SK-N-SH treated with all-trans-retinoic acid at 6 μM for 48 hours (cell line): ENCODE measurements around the gene FNDC7.

Experiments used
- ATAC-seq: fragments of 200-7000 bp; cut with Tn5 transposase; 3 replicates; pipeline ENCODE4 v1.9.1; 2020; ENCODE audit warnings: mild to moderate bottlenecking, moderate library complexity
- ARNTL ChIP-seq: fragments of 450-650 bp; formaldehyde crosslinking; IDR thresholded peaks from 2 replicates; pipeline ENCODE4 v1.5.0; 2020; ENCODE audit warnings: low read depth, mild to moderate bottlenecking, moderate library complexity, borderline replicate concordance
- BACH2 ChIP-seq: fragments of 250-450 bp; sonication (Bioruptor Pico); IDR thresholded peaks from 2 replicates; pipeline ENCODE4 v1.9.0; 2021; ENCODE audit warnings: mild to moderate bottlenecking, borderline replicate concordance
- CSDC2 ChIP-seq: fragments of 250-450 bp; sonication (Bioruptor Pico); IDR thresholded peaks from 2 replicates; pipeline ENCODE4 v1.5.0; 2020; ENCODE audit warnings: mild to moderate bottlenecking, moderate library complexity
- ESRRG ChIP-seq: fragments of 250-450 bp; sonication (Bioruptor Pico); IDR thresholded peaks from 2 replicates; pipeline ENCODE4 v1.6.1; 2021; ENCODE audit warnings: mild to moderate bottlenecking
- GLIS3 ChIP-seq: fragments of 250-450 bp; sonication (Bioruptor Pico); IDR thresholded peaks from 2 replicates; pipeline ENCODE4 v1.5.0; 2020; ENCODE audit warnings: mild to moderate bottlenecking, moderate library complexity
- ISL1 ChIP-seq: fragments of 250-450 bp; sonication (Bioruptor Pico); IDR thresholded peaks from 2 replicates; pipeline ENCODE4 v2.1.2; 2022; ENCODE audit warnings: mild to moderate bottlenecking, moderate library complexity
- PPARA ChIP-seq: fragments of 250-450 bp; sonication (Bioruptor Pico); IDR thresholded peaks from 2 replicates; pipeline ENCODE4 v1.5.0; 2020; ENCODE audit warnings: mild to moderate bottlenecking, borderline replicate concordance
- SNAI2 ChIP-seq: fragments of 250-450 bp; sonication (Bioruptor Pico); IDR thresholded peaks from 2 replicates; pipeline ENCODE4 v1.5.0; 2020; ENCODE audit warnings: mild to moderate bottlenecking, moderate library complexity
- TCF4 ChIP-seq: fragments of 250-450 bp; sonication (Bioruptor Pico); IDR thresholded peaks from 2 replicates; pipeline ENCODE4 v1.8.0; 2021; ENCODE audit warnings: mild to moderate bottlenecking, moderate library complexity, borderline replicate concordance
- TOX ChIP-seq: fragments of 250-450 bp; sonication (Bioruptor Pico); IDR thresholded peaks from 2 replicates; pipeline ENCODE4 v1.8.0; 2021; ENCODE audit warnings: mild to moderate bottlenecking, moderate library complexity, borderline replicate concordance
- ZC3H10 ChIP-seq: fragments of 250-450 bp; sonication (Bioruptor Pico); IDR thresholded peaks from 2 replicates; pipeline ENCODE4 v1.5.1; 2021; ENCODE audit warnings: mild to moderate bottlenecking, moderate library complexity
- ZFP3 ChIP-seq: fragments of 250-450 bp; sonication (Bioruptor Pico); IDR thresholded peaks from 2 replicates; pipeline ENCODE4 v1.5.0; 2020; ENCODE audit warnings: mild to moderate bottlenecking, moderate library complexity
- ZFP30 ChIP-seq: fragments of 450-650 bp; formaldehyde crosslinking; IDR thresholded peaks from 2 replicates; pipeline ENCODE4 v1.5.0; 2022; ENCODE audit warnings: mild to moderate bottlenecking, moderate library complexity
- ZNF565 ChIP-seq: fragments of 450-650 bp; formaldehyde crosslinking; conservative IDR thresholded peaks from 2 replicates; pipeline ENCODE4 v1.5.0; 2020; ENCODE audit warnings: low read depth, mild to moderate bottlenecking, moderate library complexity
- ZNF70 ChIP-seq: fragments of 450-650 bp; formaldehyde crosslinking; IDR thresholded peaks from 2 replicates; pipeline ENCODE4 v1.5.0; 2020; ENCODE audit warnings: mild to moderate bottlenecking, moderate library complexity
- ZNF8 ChIP-seq: fragments of 450-650 bp; formaldehyde crosslinking; IDR thresholded peaks from 2 replicates; pipeline ENCODE4 v1.5.0; 2020; ENCODE audit warnings: mild to moderate bottlenecking, moderate library complexity
- TF ChIP-seq, protein P1 (sequence below): fragments of 250-450 bp; sonication (Bioruptor Pico); IDR thresholded peaks from 2 replicates; pipeline ENCODE4 v1.5.1; 2021; ENCODE audit warnings: mild to moderate bottlenecking, moderate library complexity
- TF ChIP-seq, protein P2 (sequence below): fragments of 250-450 bp; sonication (Bioruptor Pico); IDR thresholded peaks from 2 replicates; pipeline ENCODE4 v1.8.0; 2021; ENCODE audit warnings: low read depth, mild to moderate bottlenecking, moderate library complexity, borderline replicate concordance
- TF ChIP-seq, protein P3 (sequence below): fragments of 250-450 bp; sonication (Bioruptor Pico); IDR thresholded peaks from 2 replicates; pipeline ENCODE4 v1.5.1; 2020; ENCODE audit warnings: low read depth, mild to moderate bottlenecking, moderate library complexity
- TF ChIP-seq, protein P4 (sequence below): fragments of 250-450 bp; sonication (Bioruptor Pico); IDR thresholded peaks from 2 replicates; pipeline ENCODE4 v1.5.0; 2020; ENCODE audit warnings: mild to moderate bottlenecking, moderate library complexity

FNDC7 gene

DNA sequence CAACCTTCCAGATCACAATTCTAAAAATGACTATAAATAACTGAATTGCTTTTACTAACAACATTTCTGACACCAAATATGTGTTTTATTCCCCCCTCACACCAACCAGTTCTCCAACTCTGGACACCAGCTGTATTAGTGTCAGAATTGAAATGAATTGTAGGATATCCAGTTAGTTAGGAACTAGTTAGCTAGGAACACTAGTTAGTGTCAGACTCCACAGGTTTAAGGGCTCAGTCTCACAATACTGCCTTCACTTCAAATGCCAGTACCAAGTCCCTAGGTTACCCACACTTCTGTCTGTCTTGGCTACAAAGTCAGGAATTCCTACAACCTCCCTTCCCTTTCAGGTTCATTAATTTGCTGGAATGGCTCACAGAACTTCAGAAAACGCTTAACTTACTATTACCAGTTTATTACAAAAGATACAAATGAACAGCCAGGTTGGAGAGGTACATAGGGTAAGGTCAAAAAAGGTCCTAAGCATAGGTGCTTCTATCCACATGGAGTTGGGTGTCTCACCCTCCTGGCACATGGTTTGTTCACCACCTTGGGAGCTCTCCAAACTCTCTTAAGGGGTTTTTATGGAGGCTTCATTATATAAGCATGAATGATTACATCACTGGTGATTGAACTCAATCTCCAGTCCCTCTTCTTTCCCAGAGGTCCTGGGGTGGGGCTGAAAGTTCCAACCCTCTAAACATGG, 37.9 kb downstream of the FNDC7 start:
- no peak for ATAC-seq
- TF ChIP-seq CSDC2 (no peak), TCF4 (CRISPR knock-in tag) (no peak), ISL1 (no peak), ESRRG (no peak), ZNF8 (CRISPR knock-in tag) (no peak), ZFP30 (CRISPR knock-in tag) (no peak), ZFP3 (no peak), ARNTL (CRISPR knock-in tag) (no peak)
- TF ChIP-seq, protein P1, sequence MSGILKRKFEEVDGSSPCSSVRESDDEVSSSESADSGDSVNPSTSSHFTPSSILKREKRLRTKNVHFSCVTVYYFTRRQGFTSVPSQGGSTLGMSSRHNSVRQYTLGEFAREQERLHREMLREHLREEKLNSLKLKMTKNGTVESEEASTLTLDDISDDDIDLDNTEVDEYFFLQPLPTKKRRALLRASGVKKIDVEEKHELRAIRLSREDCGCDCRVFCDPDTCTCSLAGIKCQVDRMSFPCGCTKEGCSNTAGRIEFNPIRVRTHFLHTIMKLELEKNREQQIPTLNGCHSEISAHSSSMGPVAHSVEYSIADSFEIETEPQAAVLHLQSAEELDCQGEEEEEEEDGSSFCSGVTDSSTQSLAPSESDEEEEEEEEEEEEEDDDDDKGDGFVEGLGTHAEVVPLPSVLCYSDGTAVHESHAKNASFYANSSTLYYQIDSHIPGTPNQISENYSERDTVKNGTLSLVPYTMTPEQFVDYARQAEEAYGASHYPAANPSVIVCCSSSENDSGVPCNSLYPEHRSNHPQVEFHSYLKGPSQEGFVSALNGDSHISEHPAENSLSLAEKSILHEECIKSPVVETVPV (CRISPR knock-in tag): no peak
- TF ChIP-seq, protein P2, sequence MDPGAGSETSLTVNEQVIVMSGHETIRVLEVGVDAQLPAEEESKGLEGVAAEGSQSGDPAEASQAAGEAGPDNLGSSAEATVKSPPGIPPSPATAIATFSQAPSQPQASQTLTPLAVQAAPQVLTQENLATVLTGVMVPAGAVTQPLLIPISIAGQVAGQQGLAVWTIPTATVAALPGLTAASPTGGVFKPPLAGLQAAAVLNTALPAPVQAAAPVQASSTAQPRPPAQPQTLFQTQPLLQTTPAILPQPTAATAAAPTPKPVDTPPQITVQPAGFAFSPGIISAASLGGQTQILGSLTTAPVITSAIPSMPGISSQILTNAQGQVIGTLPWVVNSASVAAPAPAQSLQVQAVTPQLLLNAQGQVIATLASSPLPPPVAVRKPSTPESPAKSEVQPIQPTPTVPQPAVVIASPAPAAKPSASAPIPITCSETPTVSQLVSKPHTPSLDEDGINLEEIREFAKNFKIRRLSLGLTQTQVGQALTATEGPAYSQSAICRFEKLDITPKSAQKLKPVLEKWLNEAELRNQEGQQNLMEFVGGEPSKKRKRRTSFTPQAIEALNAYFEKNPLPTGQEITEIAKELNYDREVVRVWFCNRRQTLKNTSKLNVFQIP (CRISPR knock-in tag): no peak
- TF ChIP-seq, protein P3, sequence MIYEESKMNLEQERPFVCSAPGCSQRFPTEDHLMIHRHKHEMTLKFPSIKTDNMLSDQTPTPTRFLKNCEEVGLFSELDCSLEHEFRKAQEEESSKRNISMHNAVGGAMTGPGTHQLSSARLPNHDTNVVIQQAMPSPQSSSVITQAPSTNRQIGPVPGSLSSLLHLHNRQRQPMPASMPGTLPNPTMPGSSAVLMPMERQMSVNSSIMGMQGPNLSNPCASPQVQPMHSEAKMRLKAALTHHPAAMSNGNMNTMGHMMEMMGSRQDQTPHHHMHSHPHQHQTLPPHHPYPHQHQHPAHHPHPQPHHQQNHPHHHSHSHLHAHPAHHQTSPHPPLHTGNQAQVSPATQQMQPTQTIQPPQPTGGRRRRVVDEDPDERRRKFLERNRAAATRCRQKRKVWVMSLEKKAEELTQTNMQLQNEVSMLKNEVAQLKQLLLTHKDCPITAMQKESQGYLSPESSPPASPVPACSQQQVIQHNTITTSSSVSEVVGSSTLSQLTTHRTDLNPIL (CRISPR knock-in tag): no peak
- TF ChIP-seq, all 23 proteins: peak for 0

DNA sequence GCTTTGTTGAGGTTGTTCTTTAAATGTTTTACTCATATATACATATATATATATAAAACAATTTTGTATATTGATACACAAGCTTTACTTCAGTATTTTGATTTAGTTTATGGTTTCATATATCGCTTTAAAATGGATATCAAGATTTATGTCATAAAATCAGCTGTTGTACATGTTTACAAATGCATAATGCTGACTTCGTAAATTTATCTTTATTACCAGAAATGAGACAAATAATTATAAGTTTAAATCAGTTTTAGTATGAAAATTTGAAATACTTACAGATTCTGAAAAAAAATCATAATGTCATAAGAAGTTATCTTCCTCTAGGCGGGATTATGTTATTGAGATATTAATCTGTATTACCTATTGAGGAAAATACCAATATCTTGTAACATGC, 40.7 kb downstream of the FNDC7 start:
- TF ChIP-seq BACH2 (CRISPR knock-in tag) (no peak), PPARA (CRISPR knock-in tag) (no peak), ZNF8 (CRISPR knock-in tag) (no peak), ZC3H10 (no peak), ZFP30 (CRISPR knock-in tag) (no peak), CSDC2 (no peak), ZNF70 (CRISPR knock-in tag) (no peak), TOX (CRISPR knock-in tag) (no peak), SNAI2 (CRISPR knock-in tag) (no peak)
- TF ChIP-seq, protein P3 (CRISPR knock-in tag): no peak
- TF ChIP-seq, protein P2 (CRISPR knock-in tag): no peak
- TF ChIP-seq, protein P4, sequence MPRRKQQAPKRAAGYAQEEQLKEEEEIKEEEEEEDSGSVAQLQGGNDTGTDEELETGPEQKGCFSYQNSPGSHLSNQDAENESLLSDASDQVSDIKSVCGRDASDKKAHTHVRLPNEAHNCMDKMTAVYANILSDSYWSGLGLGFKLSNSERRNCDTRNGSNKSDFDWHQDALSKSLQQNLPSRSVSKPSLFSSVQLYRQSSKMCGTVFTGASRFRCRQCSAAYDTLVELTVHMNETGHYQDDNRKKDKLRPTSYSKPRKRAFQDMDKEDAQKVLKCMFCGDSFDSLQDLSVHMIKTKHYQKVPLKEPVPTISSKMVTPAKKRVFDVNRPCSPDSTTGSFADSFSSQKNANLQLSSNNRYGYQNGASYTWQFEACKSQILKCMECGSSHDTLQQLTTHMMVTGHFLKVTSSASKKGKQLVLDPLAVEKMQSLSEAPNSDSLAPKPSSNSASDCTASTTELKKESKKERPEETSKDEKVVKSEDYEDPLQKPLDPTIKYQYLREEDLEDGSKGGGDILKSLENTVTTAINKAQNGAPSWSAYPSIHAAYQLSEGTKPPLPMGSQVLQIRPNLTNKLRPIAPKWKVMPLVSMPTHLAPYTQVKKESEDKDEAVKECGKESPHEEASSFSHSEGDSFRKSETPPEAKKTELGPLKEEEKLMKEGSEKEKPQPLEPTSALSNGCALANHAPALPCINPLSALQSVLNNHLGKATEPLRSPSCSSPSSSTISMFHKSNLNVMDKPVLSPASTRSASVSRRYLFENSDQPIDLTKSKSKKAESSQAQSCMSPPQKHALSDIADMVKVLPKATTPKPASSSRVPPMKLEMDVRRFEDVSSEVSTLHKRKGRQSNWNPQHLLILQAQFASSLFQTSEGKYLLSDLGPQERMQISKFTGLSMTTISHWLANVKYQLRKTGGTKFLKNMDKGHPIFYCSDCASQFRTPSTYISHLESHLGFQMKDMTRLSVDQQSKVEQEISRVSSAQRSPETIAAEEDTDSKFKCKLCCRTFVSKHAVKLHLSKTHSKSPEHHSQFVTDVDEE (CRISPR knock-in tag): no peak
- TF ChIP-seq, all 23 proteins: peak for 0
- ATAC-seq: no peak

DNA sequence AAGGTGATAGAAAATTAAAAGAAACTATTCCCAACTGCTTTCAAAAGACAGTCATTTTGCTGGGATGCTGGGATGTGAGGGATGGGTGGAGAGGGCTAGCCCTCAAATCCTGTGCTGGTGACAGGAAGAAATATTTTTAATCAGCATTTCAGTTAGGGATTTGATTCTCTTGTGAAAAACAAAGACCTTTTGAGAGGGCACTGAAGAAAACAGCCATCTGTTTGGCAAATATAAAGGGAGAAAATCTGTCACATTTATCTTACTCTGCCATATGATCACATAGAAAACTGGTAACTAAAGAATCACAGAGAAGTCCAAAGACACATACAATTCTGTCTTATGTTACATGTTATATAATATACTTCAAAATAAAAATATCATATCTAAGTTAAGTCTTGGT, 46.1 kb downstream of the FNDC7 start:
- ATAC-seq: no peak
- TF ChIP-seq SNAI2 (CRISPR knock-in tag): no peak
- TF ChIP-seq BACH2 (CRISPR knock-in tag): no peak
- TF ChIP-seq, protein P3 (CRISPR knock-in tag): no peak
- no peak for TF ChIP-seq CSDC2
- TF ChIP-seq, protein P1 (CRISPR knock-in tag): no peak
- no peak for TF ChIP-seq ZNF8 (CRISPR knock-in tag)
- TF ChIP-seq PPARA (CRISPR knock-in tag): no peak
- TF ChIP-seq ISL1: no peak
- TF ChIP-seq, protein P2 (CRISPR knock-in tag): no peak
- TF ChIP-seq TOX (CRISPR knock-in tag): no peak
- no peak for TF ChIP-seq GLIS3 (CRISPR knock-in tag)
- TF ChIP-seq ARNTL (CRISPR knock-in tag): no peak
- no peak for TF ChIP-seq ZNF565 (CRISPR knock-in tag)
- TF ChIP-seq ZNF70 (CRISPR knock-in tag): no peak
- no peak for TF ChIP-seq ZC3H10
